SK-N-SH (cell line): Measurements from ENCODE around the gene THSD4. TPM values are rescaled to one million over a fixed set of nuclear protein-coding genes. Genes with fewer than 3 reads are reported as not detected.

ENCODE experiments used
- CTCF ChIA-PET: fragments of 300-600, 350-600 bp; formaldehyde crosslinking; extraction: SDS; loops from one replicate; lab custom pipeline; 2021; lab: Yijun Ruan, JAX
- POLR2A ChIA-PET: fragments of 350-600 bp; sonication (Branson Sonifier 250); formaldehyde crosslinking; extraction: SDS; loops from one replicate; lab custom pipeline; 2020; ENCODE audit warnings: antibody characterized with exemption, inconsistent platforms; lab: Yijun Ruan, JAX
- DNase-seq: peaks from one replicate; pipeline ENCODE4 v3.0.0; 2012
- H2AFZ ChIP-seq: fragments of 200-600 bp; sonication (generic); 2 replicates; pipeline ENCODE4 v1.8.1; 2016; ENCODE audit warnings: antibody characterized with exemption, mild to moderate bottlenecking, low read depth
- H3F3A ChIP-seq: fragments of 200-600 bp; sonication (generic); replicated peaks from 2 replicates; pipeline ENCODE3; 2016; ENCODE audit warnings: antibody characterized with exemption, mild to moderate bottlenecking; ENCODE audit not compliant: insufficient read depth
- H3K27ac ChIP-seq, 2 experiments: fragments of 200-500 bp in 1 of 2; fragments of 200-600 bp in 1 of 2; sonication (Bioruptor generic) in 1 of 2; sonication (generic), shearing (Covaris generic) in 1 of 2; 2 replicates each; pipeline versions ENCODE4 v1.5.1 to v1.6.1; 2014 to 2016; ENCODE audit warnings: low read depth in 2 of 2, inconsistent platforms in 1 of 2, low read length in 1 of 2, mild to moderate bottlenecking in 1 of 2, mixed read lengths in 1 of 2
- H3K27me3 ChIP-seq: fragments of 200-600 bp; sonication (generic), shearing (Covaris generic); 2 replicates; pipeline ENCODE4 v1.6.1; 2016; ENCODE audit warnings: mixed run types; ENCODE audit not compliant: insufficient read depth
- H3K36me3 ChIP-seq, 2 experiments: fragments of 200-500 bp in 1 of 2; fragments of 200-600 bp in 1 of 2; sonication (Bioruptor generic) in 1 of 2; sonication (generic) in 1 of 2; replicated peaks in 1 of 2; 2 replicates each; pipeline versions ENCODE3 to v1.5.1; 2014 to 2016; ENCODE audit warnings: low read length in 1 of 2, mild to moderate bottlenecking in 1 of 2; ENCODE audit not compliant: insufficient read depth in 2 of 2, control insufficient read depth in 1 of 2
- H3K4me1 ChIP-seq, 2 experiments: fragments of 200-500 bp in 1 of 2; fragments of 200-600 bp in 1 of 2; sonication (Bioruptor generic) in 1 of 2; sonication (generic), shearing (Covaris generic) in 1 of 2; 2 replicates each; pipeline versions ENCODE4 v1.5.1 to v1.6.1; 2014 to 2016; ENCODE audit warnings: low read depth in 1 of 2, low read length in 1 of 2, mixed run types in 1 of 2; ENCODE audit not compliant: insufficient read depth in 2 of 2, control insufficient read depth in 1 of 2
- H3K4me2 ChIP-seq: fragments of 200-600 bp; sonication (generic), shearing (Covaris generic); 2 replicates; pipeline ENCODE4 v1.6.1; 2017; ENCODE audit warnings: mixed run types
- H3K4me3 ChIP-seq, 2 experiments: fragments of 200-500 bp in 1 of 2; fragments of 200-600 bp in 1 of 2; sonication (Bioruptor generic) in 1 of 2; sonication (generic), shearing (Covaris generic) in 1 of 2; 2 replicates each; pipeline versions ENCODE4 v1.5.1 to v1.8.1; 2014 to 2016; ENCODE audit warnings: low read depth in 2 of 2, inconsistent platforms in 1 of 2, low read length in 1 of 2, mild to moderate bottlenecking in 1 of 2, mixed read lengths in 1 of 2, moderate library complexity in 1 of 2
- H3K79me2 ChIP-seq: fragments of 200-600 bp; sonication (generic); 2 replicates; pipeline ENCODE4 v1.8.1; 2017; ENCODE audit warnings: mild to moderate bottlenecking; ENCODE audit not compliant: insufficient read depth
- H3K9ac ChIP-seq: fragments of 200-600 bp; sonication (generic); 2 replicates; pipeline ENCODE4 v1.6.1; 2017; ENCODE audit warnings: mixed run types
- H3K9me2 ChIP-seq: fragments of 200-600 bp; sonication (generic); 2 replicates; pipeline ENCODE4 v1.6.1; 2017; ENCODE audit warnings: mixed run types
- H3K9me3 ChIP-seq: fragments of 200-600 bp; sonication (generic); 2 replicates; pipeline ENCODE4 v1.6.1; 2017; ENCODE audit warnings: mixed run types, mild to moderate bottlenecking, moderate library complexity
- H4K20me1 ChIP-seq: fragments of 200-600 bp; sonication (generic); 2 replicates; pipeline ENCODE4 v1.6.1; 2017; ENCODE audit warnings: mild to moderate bottlenecking, mixed run types; ENCODE audit not compliant: insufficient read depth
- CHD2 ChIP-seq: fragments of 150-350 bp; IDR thresholded peaks from 2 replicates; pipeline ENCODE4 v1.6.1; 2018; ENCODE audit warnings: low read length; ENCODE audit not compliant: partially characterized antibody
- CTCF ChIP-seq: fragments of 200-600 bp; sonication (generic); IDR thresholded peaks from 2 replicates; pipeline ENCODE4 v1.6.1; 2017; ENCODE audit warnings: antibody characterized with exemption, mild to moderate bottlenecking, moderate library complexity
- EP300 ChIP-seq, 2 experiments: IDR thresholded peaks; 2 replicates each; pipeline versions ENCODE4 v1.4.0 to v1.6.1; 2012; ENCODE audit warnings: borderline replicate concordance in 1 of 2, low read depth in 1 of 2, low read length in 1 of 2
- FOSL2 ChIP-seq: IDR thresholded peaks from 2 replicates; pipeline ENCODE4 v1.4.0; 2012; ENCODE audit warnings: low read depth, mild to moderate bottlenecking, moderate library complexity, borderline replicate concordance
- JUND ChIP-seq: IDR thresholded peaks from 2 replicates; pipeline ENCODE4 v1.4.0; 2012
- NFIC ChIP-seq: IDR thresholded peaks from 2 replicates; pipeline ENCODE4 v1.4.0; 2012; ENCODE audit warnings: borderline replicate concordance
- RAD21 ChIP-seq: IDR thresholded peaks from 2 replicates; pipeline ENCODE4 v1.6.1; 2012; ENCODE audit warnings: mild to moderate bottlenecking, low read length
- RCOR1 ChIP-seq: fragments of 150-350 bp; IDR thresholded peaks from 2 replicates; pipeline ENCODE4 v1.6.1; 2017; ENCODE audit warnings: antibody characterized with exemption, low read length
- SIN3A ChIP-seq: IDR thresholded peaks from 2 replicates; pipeline ENCODE4 v1.6.1; 2012; ENCODE audit warnings: low read depth, mild to moderate bottlenecking, low read length, moderate library complexity, borderline replicate concordance
- SMC3 ChIP-seq: IDR thresholded peaks from 2 replicates; pipeline ENCODE4 v1.6.1; 2012; ENCODE audit warnings: low read depth, low read length, improper control_type of control experiment
- TCF12 ChIP-seq: IDR thresholded peaks from 2 replicates; pipeline ENCODE4 v1.4.0; 2012
- YY1 ChIP-seq: IDR thresholded peaks from 2 replicates; pipeline ENCODE4 v1.4.0; 2012; ENCODE audit warnings: low read depth, mild to moderate bottlenecking
- WGBS: methylation state at CpG from one replicate; pipeline ENCODE4 v1.1.6; 2017; ENCODE audit warnings: low lambda C conversion rate; 5-methylcytosine and 5-hydroxymethylcytosine counted together
- polyA plus RNA-seq, 3 experiments: library from polyadenylated mRNA; depleted of rRNA; stranded (reverse); fragments of >200 nt; gene quantifications; 2 replicates each; pipeline ENCODE4 v1.2.3, GENCODE V29; 2012
- TF ChIP-seq, protein P1 (sequence below): fragments of 150-350 bp; IDR thresholded peaks from 2 replicates; pipeline ENCODE4 v1.6.1; 2016; ENCODE audit warnings: mild to moderate bottlenecking, low read depth, low read length
- TF ChIP-seq, protein P2 (sequence below): IDR thresholded peaks from 2 replicates; pipeline ENCODE4; 2012
- TF ChIP-seq, protein P3 (sequence below): IDR thresholded peaks from 2 replicates; pipeline ENCODE4 v1.4.0; 2012; ENCODE audit warnings: low read depth, borderline replicate concordance

The THSD4 gene
- polyA plus RNA-seq, 1 of the 3 experiments (the other 2 are of a cell fraction): 79.1 TPM

GRCh38 chr15:71611553-71612396 lies 496.5 kb downstream of the THSD4 start:
- no peaks in the 10 kb centered on the region for H3K9me2 ChIP-seq
- H3K9ac ChIP-seq: no peak overlapping the region
- H3K36me3 ChIP-seq: no peaks in the 10 kb centered on the region
- ChIA-PET POLR2A (no interaction called here), CTCF (no interaction called here)
- H4K20me1 ChIP-seq: no peaks in the 10 kb centered on the region
- no peak for DNase-seq
- H3K79me2 ChIP-seq: no peaks in the 10 kb centered on the region
- H3K4me1 ChIP-seq: peaks cover 5 to 7% of the 10 kb centered on the region in 2 experiments; a peak in 3 of 4 replicates
- H2AFZ ChIP-seq: no peak overlapping the region
- H3K27me3 ChIP-seq: no peaks in the 10 kb centered on the region
- H3K4me3 ChIP-seq: no peak overlapping the region
- H3K4me2 ChIP-seq: no peak overlapping the region
- H3F3A ChIP-seq: peaks cover 4% of the 10 kb centered on the region
- H3K27ac ChIP-seq: no peak overlapping the region
- TF ChIP-seq, protein P1, sequence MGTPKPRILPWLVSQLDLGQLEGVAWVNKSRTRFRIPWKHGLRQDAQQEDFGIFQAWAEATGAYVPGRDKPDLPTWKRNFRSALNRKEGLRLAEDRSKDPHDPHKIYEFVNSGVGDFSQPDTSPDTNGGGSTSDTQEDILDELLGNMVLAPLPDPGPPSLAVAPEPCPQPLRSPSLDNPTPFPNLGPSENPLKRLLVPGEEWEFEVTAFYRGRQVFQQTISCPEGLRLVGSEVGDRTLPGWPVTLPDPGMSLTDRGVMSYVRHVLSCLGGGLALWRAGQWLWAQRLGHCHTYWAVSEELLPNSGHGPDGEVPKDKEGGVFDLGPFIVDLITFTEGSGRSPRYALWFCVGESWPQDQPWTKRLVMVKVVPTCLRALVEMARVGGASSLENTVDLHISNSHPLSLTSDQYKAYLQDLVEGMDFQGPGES: no peak
- TF ChIP-seq SMC3: no peak
- TF ChIP-seq YY1: no peak
- no peak for TF ChIP-seq SIN3A
- TF ChIP-seq, protein P2, sequence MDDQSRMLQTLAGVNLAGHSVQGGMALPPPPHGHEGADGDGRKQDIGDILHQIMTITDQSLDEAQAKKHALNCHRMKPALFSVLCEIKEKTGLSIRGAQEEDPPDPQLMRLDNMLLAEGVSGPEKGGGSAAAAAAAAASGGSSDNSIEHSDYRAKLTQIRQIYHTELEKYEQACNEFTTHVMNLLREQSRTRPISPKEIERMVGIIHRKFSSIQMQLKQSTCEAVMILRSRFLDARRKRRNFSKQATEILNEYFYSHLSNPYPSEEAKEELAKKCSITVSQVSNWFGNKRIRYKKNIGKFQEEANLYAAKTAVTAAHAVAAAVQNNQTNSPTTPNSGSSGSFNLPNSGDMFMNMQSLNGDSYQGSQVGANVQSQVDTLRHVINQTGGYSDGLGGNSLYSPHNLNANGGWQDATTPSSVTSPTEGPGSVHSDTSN: no peak
- no peak for TF ChIP-seq RCOR1
- 91% methylated on average over 6 of the region's 6 CpGs for WGBS
- H3K9me3 ChIP-seq: no peaks in the 10 kb centered on the region

DNA sequence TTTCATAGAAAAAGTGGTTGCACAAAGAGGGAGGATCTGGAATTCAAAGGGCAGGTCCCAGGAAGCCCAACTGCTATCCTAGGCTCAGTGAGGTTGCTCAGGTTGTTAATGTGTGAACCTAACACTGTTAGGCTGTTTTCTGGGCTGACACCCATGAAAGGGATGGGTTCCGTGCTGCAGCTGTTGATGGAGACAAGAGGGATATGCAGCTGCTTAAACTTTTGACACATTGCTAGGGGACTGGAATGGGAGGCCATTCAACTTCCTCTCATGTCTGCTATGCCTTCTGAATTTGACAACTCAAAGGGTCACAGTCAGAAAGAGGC lies 497.1 kb downstream of the THSD4 start:
- Histone ChIP-seq H2AFZ (no peak overlapping the region), H3K36me3 (no peaks in the 10 kb centered on the region), H3K79me2 (no peaks in the 10 kb centered on the region), H3K27me3 (no peaks in the 10 kb centered on the region), H3K9me2 (no peaks in the 10 kb centered on the region), H3K4me3 (no peak overlapping the region), H3K9ac (no peak overlapping the region), H3K27ac (no peak overlapping the region), H4K20me1 (no peaks in the 10 kb centered on the region), H3F3A (peaks cover 4% of the 10 kb centered on the region), H3K9me3 (no peaks in the 10 kb centered on the region), H3K4me2 (no peak overlapping the region), H3K4me1 (peaks cover 5 to 7% of the 10 kb centered on the region in 2 experiments; a peak in 3 of 4 replicates)
- 100% methylated on average over 1 of the region's 1 CpG for WGBS
- POLR2A ChIA-PET: no interaction called here
- DNase-seq: no peak
- CTCF ChIA-PET: no interaction called here
- no peak for TF ChIP-seq RCOR1
- no peak for TF ChIP-seq RAD21
- no peak for TF ChIP-seq TCF12
- no peak for TF ChIP-seq EP300 (IDR thresholded peaks at IDR 0.05; ENCODE audit: borderline replicate concordance in 1 of 2, low read depth in 1 of 2, low read length in 1 of 2)
- no peak for TF ChIP-seq FOSL2
- TF ChIP-seq, protein P3, sequence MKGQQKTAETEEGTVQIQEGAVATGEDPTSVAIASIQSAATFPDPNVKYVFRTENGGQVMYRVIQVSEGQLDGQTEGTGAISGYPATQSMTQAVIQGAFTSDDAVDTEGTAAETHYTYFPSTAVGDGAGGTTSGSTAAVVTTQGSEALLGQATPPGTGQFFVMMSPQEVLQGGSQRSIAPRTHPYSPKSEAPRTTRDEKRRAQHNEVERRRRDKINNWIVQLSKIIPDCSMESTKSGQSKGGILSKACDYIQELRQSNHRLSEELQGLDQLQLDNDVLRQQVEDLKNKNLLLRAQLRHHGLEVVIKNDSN: no peak
- TF ChIP-seq NFIC: no peak
- no peak for TF ChIP-seq JUND
- no peak for TF ChIP-seq CTCF
- TF ChIP-seq CHD2: no peak
